WTC11 (cell line): ENCODE measurements around the gene ZFHX3.

Experiments used
- CREM ChIP-seq: sonication (generic); formaldehyde crosslinking; IDR thresholded peaks from 2 replicates; pipeline ENCODE4 v1.8.1; 2022; ENCODE audit warnings: mild to moderate bottlenecking, missing genetic modification reagents, moderate library complexity
- FOXK1 ChIP-seq: sonication (generic); formaldehyde crosslinking; IDR thresholded peaks from 2 replicates; pipeline ENCODE4 v1.8.0; 2022; ENCODE audit warnings: mild to moderate bottlenecking, moderate library complexity, missing genetic modification reagents
- JAZF1 ChIP-seq: fragments of 250-450 bp; sonication (Bioruptor Pico); IDR thresholded peaks from 2 replicates; pipeline ENCODE4 v1.9.0; 2021; ENCODE audit warnings: moderate library complexity, mild to moderate bottlenecking, inconsistent platforms
- KAT7 ChIP-seq: sonication (generic); formaldehyde crosslinking; IDR thresholded peaks from 2 replicates; pipeline ENCODE4 v1.8.1; 2023; ENCODE audit warnings: missing genetic modification reagents, mild to moderate bottlenecking, borderline replicate concordance
- TF ChIP-seq, protein P1 (sequence below): sonication (generic); formaldehyde crosslinking; conservative IDR thresholded peaks from 2 replicates; pipeline ENCODE4 v1.8.1; 2023; ENCODE audit warnings: mild to moderate bottlenecking, low read depth, missing genetic modification reagents, moderate library complexity
- TF ChIP-seq, protein P2 (sequence below): fragments of 200-600 bp; IDR thresholded peaks from 2 replicates; pipeline ENCODE4 v1.8.0; 2022; ENCODE audit warnings: antibody characterized with exemption
- TF ChIP-seq, protein P3 (sequence below): fragments of 250-450 bp; sonication (Bioruptor Pico); IDR thresholded peaks from 2 replicates; pipeline ENCODE4 v1.9.0; 2021; ENCODE audit warnings: mild to moderate bottlenecking
- TF ChIP-seq, protein P4 (sequence below): sonication (generic); formaldehyde crosslinking; IDR thresholded peaks from 2 replicates; pipeline ENCODE4 v1.8.0; 2022; ENCODE audit warnings: mild to moderate bottlenecking, missing genetic modification reagents

DNA sequence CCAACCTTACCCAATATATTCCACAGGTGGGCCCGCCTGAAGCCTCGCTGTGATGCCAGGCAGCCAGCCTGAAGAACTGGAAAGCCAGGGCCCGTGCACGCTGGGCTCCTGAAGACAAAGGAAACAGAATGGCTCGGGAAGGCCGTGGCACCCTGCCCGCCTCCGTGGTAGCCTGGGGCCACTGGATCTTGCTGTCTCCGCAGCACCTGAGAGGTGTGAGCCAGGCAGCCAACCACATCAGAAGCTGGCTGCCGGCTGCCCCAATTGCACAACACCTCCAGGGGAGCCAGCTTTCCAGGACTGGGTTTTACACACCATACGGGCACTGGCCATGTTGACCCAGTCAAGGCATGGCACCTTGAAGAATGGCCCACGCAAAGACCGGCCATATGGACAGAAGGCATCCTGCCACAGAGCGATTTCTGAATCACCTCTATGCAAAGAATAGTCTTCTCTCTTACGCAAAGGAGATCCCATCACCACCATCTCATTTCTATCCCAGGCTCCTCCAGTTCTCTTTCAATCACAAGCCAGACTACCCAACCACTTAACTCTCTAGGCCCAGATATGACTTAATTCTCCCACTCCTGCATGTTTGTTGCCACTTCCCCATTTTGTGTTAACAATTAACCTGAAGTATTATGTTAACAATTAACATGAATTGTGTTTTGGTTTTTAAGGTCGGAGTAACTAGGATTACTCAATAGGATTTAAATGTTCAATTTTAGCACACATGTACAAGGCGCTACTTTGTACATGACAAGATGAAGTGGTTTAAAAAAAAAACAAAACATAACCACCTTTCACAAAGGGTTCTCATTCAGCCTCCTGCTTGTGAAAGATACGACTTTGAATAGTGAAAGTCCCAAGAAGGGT is 32.1 kb downstream of the ZFHX3 start:
- TF ChIP-seq, protein P1, sequence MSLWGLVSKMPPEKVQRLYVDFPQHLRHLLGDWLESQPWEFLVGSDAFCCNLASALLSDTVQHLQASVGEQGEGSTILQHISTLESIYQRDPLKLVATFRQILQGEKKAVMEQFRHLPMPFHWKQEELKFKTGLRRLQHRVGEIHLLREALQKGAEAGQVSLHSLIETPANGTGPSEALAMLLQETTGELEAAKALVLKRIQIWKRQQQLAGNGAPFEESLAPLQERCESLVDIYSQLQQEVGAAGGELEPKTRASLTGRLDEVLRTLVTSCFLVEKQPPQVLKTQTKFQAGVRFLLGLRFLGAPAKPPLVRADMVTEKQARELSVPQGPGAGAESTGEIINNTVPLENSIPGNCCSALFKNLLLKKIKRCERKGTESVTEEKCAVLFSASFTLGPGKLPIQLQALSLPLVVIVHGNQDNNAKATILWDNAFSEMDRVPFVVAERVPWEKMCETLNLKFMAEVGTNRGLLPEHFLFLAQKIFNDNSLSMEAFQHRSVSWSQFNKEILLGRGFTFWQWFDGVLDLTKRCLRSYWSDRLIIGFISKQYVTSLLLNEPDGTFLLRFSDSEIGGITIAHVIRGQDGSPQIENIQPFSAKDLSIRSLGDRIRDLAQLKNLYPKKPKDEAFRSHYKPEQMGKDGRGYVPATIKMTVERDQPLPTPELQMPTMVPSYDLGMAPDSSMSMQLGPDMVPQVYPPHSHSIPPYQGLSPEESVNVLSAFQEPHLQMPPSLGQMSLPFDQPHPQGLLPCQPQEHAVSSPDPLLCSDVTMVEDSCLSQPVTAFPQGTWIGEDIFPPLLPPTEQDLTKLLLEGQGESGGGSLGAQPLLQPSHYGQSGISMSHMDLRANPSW (CRISPR knock-in tag): no peak
- TF ChIP-seq, protein P2, sequence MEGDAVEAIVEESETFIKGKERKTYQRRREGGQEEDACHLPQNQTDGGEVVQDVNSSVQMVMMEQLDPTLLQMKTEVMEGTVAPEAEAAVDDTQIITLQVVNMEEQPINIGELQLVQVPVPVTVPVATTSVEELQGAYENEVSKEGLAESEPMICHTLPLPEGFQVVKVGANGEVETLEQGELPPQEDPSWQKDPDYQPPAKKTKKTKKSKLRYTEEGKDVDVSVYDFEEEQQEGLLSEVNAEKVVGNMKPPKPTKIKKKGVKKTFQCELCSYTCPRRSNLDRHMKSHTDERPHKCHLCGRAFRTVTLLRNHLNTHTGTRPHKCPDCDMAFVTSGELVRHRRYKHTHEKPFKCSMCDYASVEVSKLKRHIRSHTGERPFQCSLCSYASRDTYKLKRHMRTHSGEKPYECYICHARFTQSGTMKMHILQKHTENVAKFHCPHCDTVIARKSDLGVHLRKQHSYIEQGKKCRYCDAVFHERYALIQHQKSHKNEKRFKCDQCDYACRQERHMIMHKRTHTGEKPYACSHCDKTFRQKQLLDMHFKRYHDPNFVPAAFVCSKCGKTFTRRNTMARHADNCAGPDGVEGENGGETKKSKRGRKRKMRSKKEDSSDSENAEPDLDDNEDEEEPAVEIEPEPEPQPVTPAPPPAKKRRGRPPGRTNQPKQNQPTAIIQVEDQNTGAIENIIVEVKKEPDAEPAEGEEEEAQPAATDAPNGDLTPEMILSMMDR: no peak
- TF ChIP-seq, protein P3, sequence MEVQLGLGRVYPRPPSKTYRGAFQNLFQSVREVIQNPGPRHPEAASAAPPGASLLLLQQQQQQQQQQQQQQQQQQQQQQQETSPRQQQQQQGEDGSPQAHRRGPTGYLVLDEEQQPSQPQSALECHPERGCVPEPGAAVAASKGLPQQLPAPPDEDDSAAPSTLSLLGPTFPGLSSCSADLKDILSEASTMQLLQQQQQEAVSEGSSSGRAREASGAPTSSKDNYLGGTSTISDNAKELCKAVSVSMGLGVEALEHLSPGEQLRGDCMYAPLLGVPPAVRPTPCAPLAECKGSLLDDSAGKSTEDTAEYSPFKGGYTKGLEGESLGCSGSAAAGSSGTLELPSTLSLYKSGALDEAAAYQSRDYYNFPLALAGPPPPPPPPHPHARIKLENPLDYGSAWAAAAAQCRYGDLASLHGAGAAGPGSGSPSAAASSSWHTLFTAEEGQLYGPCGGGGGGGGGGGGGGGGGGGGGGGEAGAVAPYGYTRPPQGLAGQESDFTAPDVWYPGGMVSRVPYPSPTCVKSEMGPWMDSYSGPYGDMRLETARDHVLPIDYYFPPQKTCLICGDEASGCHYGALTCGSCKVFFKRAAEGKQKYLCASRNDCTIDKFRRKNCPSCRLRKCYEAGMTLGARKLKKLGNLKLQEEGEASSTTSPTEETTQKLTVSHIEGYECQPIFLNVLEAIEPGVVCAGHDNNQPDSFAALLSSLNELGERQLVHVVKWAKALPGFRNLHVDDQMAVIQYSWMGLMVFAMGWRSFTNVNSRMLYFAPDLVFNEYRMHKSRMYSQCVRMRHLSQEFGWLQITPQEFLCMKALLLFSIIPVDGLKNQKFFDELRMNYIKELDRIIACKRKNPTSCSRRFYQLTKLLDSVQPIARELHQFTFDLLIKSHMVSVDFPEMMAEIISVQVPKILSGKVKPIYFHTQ (CRISPR knock-in tag): no peak
- no peak for TF ChIP-seq FOXK1 (CRISPR knock-in tag)
- TF ChIP-seq, protein P4, sequence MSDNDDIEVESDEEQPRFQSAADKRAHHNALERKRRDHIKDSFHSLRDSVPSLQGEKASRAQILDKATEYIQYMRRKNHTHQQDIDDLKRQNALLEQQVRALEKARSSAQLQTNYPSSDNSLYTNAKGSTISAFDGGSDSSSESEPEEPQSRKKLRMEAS (CRISPR knock-in tag): no peak
- TF ChIP-seq CREM (CRISPR knock-in tag): no peak
- no peak for TF ChIP-seq KAT7 (CRISPR knock-in tag)
- TF ChIP-seq JAZF1 (CRISPR knock-in tag): no peak
